ENCODE data around the gene GPR179. TPM values are rescaled to one million over a fixed set of nuclear protein-coding genes. Genes with fewer than 3 reads are reported as not detected.
A peak's percentile ranks its signal among the peaks of the same experiment; 100 is the strongest.

The GPR179 gene
- total RNA-seq, 1 experiment from 2014 or later: 0.09 TPM

DNA sequence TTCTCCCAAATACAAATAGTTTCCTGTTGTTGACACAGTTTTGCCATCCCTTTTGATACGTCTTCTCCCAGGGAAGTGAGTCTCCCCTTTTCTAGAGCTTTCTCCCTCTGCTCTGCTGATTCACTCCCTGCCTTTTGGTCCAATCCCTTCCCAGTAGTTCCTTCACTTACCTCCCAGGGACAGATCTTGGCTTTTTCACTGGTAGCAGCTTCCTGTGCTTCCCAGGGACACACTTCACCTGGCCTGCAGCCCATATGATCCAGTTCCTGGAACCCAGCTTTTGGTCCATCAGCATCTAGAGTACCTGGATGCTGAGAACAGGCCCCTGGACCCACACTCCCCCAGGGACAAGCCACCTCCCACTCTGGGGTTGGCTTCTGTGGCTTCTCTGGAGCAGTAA is 15.8 kb downstream of the GPR179 start:
- TF ChIP-seq MXD4 (CRISPR knock-in tag; IDR thresholded peaks at IDR 0.05; ENCODE audit: borderline replicate concordance) (no peak), JAZF1 (CRISPR knock-in tag; IDR thresholded peaks at IDR 0.05) (no peak), ZNF219 (CRISPR knock-in tag; IDR thresholded peaks at IDR 0.05; ENCODE audit: borderline replicate concordance) (no peak), CREM (CRISPR knock-in tag; IDR thresholded peaks at IDR 0.05) (no peak), ZNF138 (CRISPR knock-in tag; conservative IDR thresholded peaks at IDR 0.05) (no peak), TCF7 (CRISPR knock-in tag; IDR thresholded peaks at IDR 0.05; ENCODE audit: low read depth) (no peak), ZNF263 (CRISPR knock-in tag; IDR thresholded peaks at IDR 0.05; ENCODE audit: low read depth) (no peak), ZNF232 (CRISPR knock-in tag; IDR thresholded peaks at IDR 0.05) (no peak), GTF2I (CRISPR knock-in tag; conservative IDR thresholded peaks at IDR 0.05) (no peak), JUN (CRISPR knock-in tag; IDR thresholded peaks at IDR 0.05) (no peak), PRRX2 (CRISPR knock-in tag; IDR thresholded peaks at IDR 0.05) (no peak), ZNF317 (CRISPR knock-in tag; IDR thresholded peaks at IDR 0.05; ENCODE audit: borderline replicate concordance, low read depth) (no peak), ZNF121 (CRISPR knock-in tag; IDR thresholded peaks at IDR 0.05) (no peak)
- TF ChIP-seq, protein P1, sequence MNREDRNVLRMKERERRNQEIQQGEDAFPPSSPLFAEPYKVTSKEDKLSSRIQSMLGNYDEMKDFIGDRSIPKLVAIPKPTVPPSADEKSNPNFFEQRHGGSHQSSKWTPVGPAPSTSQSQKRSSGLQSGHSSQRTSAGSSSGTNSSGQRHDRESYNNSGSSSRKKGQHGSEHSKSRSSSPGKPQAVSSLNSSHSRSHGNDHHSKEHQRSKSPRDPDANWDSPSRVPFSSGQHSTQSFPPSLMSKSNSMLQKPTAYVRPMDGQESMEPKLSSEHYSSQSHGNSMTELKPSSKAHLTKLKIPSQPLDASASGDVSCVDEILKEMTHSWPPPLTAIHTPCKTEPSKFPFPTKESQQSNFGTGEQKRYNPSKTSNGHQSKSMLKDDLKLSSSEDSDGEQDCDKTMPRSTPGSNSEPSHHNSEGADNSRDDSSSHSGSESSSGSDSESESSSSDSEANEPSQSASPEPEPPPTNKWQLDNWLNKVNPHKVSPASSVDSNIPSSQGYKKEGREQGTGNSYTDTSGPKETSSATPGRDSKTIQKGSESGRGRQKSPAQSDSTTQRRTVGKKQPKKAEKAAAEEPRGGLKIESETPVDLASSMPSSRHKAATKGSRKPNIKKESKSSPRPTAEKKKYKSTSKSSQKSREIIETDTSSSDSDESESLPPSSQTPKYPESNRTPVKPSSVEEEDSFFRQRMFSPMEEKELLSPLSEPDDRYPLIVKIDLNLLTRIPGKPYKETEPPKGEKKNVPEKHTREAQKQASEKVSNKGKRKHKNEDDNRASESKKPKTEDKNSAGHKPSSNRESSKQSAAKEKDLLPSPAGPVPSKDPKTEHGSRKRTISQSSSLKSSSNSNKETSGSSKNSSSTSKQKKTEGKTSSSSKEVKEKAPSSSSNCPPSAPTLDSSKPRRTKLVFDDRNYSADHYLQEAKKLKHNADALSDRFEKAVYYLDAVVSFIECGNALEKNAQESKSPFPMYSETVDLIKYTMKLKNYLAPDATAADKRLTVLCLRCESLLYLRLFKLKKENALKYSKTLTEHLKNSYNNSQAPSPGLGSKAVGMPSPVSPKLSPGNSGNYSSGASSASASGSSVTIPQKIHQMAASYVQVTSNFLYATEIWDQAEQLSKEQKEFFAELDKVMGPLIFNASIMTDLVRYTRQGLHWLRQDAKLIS (CRISPR knock-in tag; IDR thresholded peaks at IDR 0.05; ENCODE audit: borderline replicate concordance): no peak
- TF ChIP-seq, protein P2, sequence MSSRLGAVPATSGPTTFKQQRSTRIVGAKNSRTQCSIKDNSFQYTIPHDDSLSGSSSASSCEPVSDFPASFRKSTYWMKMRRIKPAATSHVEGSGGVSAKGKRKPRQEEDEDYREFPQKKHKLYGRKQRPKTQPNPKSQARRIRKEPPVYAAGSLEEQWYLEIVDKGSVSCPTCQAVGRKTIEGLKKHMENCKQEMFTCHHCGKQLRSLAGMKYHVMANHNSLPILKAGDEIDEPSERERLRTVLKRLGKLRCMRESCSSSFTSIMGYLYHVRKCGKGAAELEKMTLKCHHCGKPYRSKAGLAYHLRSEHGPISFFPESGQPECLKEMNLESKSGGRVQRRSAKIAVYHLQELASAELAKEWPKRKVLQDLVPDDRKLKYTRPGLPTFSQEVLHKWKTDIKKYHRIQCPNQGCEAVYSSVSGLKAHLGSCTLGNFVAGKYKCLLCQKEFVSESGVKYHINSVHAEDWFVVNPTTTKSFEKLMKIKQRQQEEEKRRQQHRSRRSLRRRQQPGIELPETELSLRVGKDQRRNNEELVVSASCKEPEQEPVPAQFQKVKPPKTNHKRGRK (CRISPR knock-in tag; IDR thresholded peaks at IDR 0.05; ENCODE audit: borderline replicate concordance): no peak
- TF ChIP-seq, protein P3, sequence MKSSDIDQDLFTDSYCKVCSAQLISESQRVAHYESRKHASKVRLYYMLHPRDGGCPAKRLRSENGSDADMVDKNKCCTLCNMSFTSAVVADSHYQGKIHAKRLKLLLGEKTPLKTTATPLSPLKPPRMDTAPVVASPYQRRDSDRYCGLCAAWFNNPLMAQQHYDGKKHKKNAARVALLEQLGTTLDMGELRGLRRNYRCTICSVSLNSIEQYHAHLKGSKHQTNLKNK (CRISPR knock-in tag; IDR thresholded peaks at IDR 0.05): no peak
- CTCF ChIA-PET: interaction anchor here (0.6 to 10.4 kb wide), 3 partner anchors 18 to 124 kb away, joined by 4 to 221 read pairs (median 8); partner anchors contain the start of gene GPR179
- Mint-ChIP-seq H3K9me3 (no peaks in the 10 kb centered on the region), H3K4me3 (no peak overlapping the region), H3K36me3 (peaks cover 9% of the 10 kb centered on the region), H3K4me1 (peaks cover 37% of the 10 kb centered on the region), H3K27me3 (ENCODE audit: low read depth) (no peaks in the 10 kb centered on the region), H3K27ac (no peak overlapping the region)
- POLR2A ChIA-PET: no interaction called here
- ATAC-seq (no peak), DNase-seq (ENCODE audit: low spot score) (no peak)

DNA sequence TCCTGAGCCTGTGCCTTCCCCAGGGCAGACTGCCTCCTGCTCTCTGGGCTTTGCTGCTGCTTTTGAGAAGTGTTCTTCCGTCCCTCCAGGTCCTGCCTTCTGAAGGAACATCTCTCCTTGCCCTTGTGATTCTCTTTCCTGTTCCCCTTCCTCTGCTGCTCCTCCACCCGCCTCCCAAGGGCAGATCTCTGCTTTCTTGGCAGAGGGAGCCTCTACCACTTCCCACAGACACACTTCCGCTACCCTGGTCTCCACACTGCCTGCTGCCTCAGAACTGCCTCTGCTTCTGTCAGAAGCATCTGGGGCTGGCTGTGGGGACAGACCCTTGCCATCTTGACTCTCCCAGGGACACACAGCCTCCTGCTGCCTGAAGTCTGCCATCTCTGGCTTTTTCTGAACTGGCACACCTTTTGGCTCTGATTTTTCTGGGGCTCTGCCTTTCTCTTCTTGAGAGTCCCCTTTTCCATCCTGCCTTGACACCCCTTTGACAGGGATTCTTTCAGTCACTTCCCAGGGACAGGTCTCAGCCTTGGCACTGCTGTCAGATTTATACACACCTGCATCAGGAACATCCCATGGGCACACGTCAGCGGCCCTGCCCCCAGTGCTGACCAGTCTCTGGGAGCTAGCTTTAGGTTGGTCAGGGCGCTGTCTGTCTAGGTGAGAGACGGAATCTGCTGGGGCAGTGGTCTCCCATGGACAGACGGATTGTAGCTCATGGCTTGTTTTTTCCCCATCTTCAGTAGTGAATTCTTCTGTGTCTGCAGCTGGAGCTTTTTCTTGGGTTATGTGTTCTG is 16.6 kb downstream of the GPR179 start:
- no peak for ATAC-seq
- DNase-seq (ENCODE audit: low spot score): no peak
- H3K4me1 Mint-ChIP-seq: peaks cover 37% of the 10 kb centered on the region
- H3K9me3 Mint-ChIP-seq: no peaks in the 10 kb centered on the region
- H3K36me3 Mint-ChIP-seq: peaks cover 14% of the 10 kb centered on the region
- no peaks in the 10 kb centered on the region for H3K27me3 Mint-ChIP-seq (ENCODE audit: low read depth)
- ChIA-PET CTCF (interaction anchor here (0.6 to 10.4 kb wide), 5 partner anchors 6 to 125 kb away, joined by 3 to 221 read pairs (median 32); partner anchors contain the start of gene GPR179), POLR2A (no interaction called here)
- H3K27ac Mint-ChIP-seq: peak overlapping the region; percentile 74
- H3K4me3 Mint-ChIP-seq: no peak overlapping the region
- TF ChIP-seq, protein P4, sequence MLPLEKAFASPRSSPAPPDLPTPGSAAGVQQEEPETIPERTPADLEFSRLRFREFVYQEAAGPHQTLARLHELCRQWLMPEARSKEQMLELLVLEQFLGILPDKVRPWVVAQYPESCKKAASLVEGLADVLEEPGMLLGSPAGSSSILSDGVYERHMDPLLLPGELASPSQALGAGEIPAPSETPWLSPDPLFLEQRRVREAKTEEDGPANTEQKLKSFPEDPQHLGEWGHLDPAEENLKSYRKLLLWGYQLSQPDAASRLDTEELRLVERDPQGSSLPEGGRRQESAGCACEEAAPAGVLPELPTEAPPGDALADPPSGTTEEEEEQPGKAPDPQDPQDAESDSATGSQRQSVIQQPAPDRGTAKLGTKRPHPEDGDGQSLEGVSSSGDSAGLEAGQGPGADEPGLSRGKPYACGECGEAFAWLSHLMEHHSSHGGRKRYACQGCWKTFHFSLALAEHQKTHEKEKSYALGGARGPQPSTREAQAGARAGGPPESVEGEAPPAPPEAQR (CRISPR knock-in tag; IDR thresholded peaks at IDR 0.05): no peak
- TF ChIP-seq, protein P5, sequence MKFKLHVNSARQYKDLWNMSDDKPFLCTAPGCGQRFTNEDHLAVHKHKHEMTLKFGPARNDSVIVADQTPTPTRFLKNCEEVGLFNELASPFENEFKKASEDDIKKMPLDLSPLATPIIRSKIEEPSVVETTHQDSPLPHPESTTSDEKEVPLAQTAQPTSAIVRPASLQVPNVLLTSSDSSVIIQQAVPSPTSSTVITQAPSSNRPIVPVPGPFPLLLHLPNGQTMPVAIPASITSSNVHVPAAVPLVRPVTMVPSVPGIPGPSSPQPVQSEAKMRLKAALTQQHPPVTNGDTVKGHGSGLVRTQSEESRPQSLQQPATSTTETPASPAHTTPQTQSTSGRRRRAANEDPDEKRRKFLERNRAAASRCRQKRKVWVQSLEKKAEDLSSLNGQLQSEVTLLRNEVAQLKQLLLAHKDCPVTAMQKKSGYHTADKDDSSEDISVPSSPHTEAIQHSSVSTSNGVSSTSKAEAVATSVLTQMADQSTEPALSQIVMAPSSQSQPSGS (CRISPR knock-in tag; IDR thresholded peaks at IDR 0.05; ENCODE audit: borderline replicate concordance, low read depth): no peak
- TF ChIP-seq, protein P1 (CRISPR knock-in tag; IDR thresholded peaks at IDR 0.05; ENCODE audit: borderline replicate concordance): no peak
- TF ChIP-seq, protein P6, sequence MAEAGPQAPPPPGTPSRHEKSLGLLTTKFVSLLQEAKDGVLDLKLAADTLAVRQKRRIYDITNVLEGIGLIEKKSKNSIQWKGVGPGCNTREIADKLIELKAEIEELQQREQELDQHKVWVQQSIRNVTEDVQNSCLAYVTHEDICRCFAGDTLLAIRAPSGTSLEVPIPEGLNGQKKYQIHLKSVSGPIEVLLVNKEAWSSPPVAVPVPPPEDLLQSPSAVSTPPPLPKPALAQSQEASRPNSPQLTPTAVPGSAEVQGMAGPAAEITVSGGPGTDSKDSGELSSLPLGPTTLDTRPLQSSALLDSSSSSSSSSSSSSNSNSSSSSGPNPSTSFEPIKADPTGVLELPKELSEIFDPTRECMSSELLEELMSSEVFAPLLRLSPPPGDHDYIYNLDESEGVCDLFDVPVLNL (CRISPR knock-in tag; IDR thresholded peaks at IDR 0.05; ENCODE audit: borderline replicate concordance, low read depth): no peak
